Large intestine (tissue), 1 donor: ENCODE data around the gene FOXO6. TPM values are rescaled to one million over a fixed set of nuclear protein-coding genes. Genes with fewer than 3 reads are reported as not detected.

Experiments used
- polyA plus RNA-seq: library from polyadenylated mRNA; unstranded; fragments of 120-200 nt; gene quantifications from one replicate; pipeline ENCODE4 v1.2.1, GENCODE V29; 2013

Gene FOXO6
- polyA plus RNA-seq, 1 donor = 6.4 TPM

Other genes with a start within 250 kb of the FOXO6 start
- gene SCMH1, start 119.1 kb upstream of the FOXO6 start, polyA plus RNA-seq = 42.8 TPM
- 0.51 TPM for gene EDN2, start 123.2 kb downstream of the FOXO6 start, polyA plus RNA-seq